Kidney tubule cell (primary cell): ENCODE data around the gene CBS.
"Not testable (repeated sequence)": the region's sequence is repeated elsewhere in the genome, so short reads cannot be mapped to it uniquely, and the experiment has no call there.

ENCODE experiments used
- DNase-seq: peaks from one replicate; pipeline ENCODE4 v3.0.0-alpha.2; 2018; ENCODE audit warnings: low spot score

CBS gene

GRCh38 chr21:43068065-43068464 is 7.6 kb downstream of the CBS start:
- not testable (repeated sequence) for DNase-seq

- DNase-seq: not testable (repeated sequence)
Measured at GRCh38 chr21:43066690-43067089, 8.9 kb downstream of the CBS start.

DNA sequence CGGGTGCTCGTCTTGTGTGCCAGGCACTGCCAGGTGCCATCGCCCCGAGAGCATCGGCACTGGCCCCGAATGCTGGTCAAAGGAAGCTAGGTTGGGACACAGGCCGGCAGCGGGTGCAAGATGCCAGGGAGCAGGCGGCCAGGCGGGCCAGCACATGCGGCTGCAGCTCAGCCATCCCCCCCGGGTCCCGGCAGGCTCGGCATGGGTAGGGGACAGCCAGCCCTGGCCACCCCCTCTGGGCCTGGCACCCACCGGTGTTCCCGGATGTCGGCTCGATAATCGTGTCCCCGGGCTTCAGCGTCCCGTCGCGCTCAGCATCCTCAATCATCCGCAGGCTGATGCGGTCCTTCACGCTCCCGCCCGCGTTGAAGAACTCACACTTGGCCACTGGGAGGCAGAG is 9.6 kb downstream of the CBS start:
- DNase-seq: not testable (repeated sequence)

DNA sequence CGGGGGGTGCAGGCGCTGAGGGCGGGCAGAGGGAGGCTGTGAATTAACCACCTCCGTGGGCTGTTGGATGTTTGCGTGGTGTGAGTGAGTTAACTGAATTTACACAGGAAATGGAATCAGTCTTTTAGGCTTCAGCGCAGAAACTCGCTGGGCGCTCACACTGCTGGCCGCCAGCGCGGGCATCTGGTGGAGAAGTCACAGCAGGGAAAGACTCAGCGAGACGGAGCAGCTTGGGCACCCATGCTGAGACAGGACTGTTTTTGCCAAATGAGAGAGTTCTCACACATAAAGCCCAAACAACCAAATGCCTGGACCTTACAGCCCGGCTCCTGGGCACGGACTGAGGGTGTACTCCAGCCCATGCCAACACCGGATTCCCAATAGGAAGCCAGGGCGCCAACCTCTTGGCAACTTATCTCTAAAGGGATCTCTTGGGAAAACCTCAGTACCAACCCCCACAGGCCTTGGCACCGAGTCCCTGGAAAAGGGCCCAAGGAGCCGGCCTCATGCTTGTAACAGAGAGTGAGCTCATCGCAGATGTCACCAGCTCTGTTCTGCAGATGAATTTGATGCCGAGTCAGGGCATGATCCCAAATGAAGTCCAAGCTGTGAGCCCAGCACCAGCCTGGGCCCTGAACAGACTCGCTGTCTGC is 11.2 kb downstream of the CBS start:
- DNase-seq: not testable (repeated sequence)

GRCh38 chr21:43062955-43063664 is 12.5 kb downstream of the CBS start:
- DNase-seq: not testable (repeated sequence)

- not testable (repeated sequence) for DNase-seq
Measured at GRCh38 chr21:43053112-43053511, 22.5 kb downstream of the CBS start.

DNA sequence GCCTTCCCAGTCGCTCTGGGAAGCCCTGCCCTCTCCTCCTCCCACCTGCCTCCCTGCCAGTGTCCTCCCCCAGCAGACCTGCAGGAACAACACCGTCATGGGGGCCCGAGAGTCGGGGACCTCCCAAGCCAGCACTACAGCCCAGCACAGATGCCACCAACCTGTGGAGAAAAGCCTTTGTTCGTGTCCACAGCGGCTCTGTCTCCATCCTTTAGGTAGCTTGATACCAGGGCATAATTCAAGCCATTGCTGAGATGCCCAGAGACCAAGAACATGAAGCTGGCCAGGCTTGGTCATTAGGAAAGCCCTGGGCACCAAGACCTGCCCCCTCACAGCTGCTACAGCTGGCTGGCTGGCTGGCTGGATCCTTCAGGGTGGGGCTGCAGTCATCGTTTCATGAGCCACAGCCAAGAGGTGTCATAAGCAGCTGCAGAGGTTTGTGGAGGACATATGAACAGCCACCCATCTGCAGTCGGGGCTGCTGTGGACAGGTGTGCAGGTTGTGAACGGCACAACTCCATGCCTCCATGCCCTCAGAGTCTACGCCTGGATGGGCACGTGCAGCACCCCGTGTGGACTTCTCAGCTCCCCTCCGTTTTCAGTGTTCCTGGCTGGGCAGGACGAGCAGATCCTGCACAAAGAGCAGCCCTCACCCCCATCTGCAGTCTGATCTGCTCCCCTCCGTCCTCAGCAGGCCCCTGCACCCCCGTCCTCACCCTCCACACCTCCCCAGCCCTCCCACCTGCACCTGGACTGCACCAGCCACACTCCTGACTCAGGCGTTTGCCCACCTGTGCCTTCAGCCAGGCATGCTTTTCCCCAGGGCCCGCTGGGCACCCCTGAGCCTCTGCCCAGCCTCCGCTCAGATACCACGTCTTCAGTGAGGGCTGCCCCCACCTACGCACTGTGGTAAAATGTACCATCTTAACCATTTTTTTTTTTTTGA is 29.5 kb downstream of the CBS start:
- not testable (repeated sequence) for DNase-seq

- not testable (repeated sequence) for DNase-seq
Measured at GRCh38 chr21:43045165-43045875, 30.3 kb downstream of the CBS start.

GRCh38 chr21:43044547-43044946 is 31.1 kb downstream of the CBS start:
- not testable (repeated sequence) for DNase-seq

DNA sequence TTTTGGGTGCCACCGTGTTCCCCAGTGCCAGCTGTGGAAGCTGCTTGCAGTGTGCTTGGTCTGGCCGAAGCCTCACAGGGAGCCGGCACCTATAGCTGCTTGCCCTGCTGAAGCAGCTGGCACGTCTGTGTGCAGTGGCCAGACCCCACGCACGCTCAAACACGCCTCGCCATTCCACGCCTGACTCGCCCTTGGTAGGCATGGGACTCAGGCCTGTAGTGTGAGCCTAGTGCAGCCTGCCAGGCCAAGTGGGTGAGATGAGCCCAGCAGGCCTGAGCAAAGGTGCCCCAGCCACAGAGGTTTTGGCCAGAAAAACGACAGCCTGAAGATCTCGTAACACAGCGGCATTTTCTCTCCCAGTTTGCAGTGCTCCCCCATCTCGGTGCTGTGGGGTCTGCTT is 32.3 kb downstream of the CBS start:
- not testable (repeated sequence) for DNase-seq

DNA sequence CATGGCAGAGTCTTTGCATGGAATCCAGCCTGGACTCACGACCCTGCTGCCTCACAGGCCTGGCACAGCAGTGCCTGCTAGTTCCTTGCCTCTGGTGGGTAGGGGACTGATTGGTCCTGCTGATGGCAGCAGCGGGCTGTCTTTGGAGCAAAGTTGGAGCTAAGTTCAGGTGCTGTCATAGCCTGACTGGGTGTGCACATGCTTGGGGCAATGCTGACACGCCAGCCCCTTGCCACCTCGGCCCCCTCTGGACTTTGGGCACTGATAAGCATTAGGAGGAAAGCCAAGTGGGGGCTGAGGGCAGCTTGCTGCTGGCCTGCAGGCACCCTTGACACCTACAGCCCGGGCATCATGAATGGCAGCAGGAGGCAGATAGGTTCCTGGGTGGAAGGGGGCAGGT is 33.5 kb downstream of the CBS start:
- DNase-seq: not testable (repeated sequence)

DNA sequence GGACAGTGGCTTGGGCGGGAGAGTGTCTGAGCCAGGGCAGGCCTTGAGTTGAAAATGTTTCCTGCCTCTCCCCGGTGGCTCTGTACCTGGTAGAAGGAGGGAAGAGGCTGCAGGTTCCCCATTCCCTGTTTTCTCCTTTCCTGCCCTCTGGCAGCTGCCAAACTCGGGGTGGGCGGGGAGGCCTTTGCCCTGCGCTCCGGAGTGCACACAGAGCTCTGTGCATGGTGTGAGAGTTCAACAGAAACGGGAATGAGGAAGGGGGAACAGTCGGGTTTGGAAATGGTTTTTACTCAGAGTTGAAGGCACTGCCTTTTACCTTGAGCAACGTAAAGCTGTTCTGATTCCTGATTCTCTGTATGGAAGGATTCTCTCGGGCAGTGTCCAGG is 37.0 kb downstream of the CBS start:
- not testable (repeated sequence) for DNase-seq

GRCh38 chr21:43037918-43038658 is 37.5 kb downstream of the CBS start:
- not testable (repeated sequence) for DNase-seq

GRCh38 chr21:43036889-43037288 is 38.7 kb downstream of the CBS start:
- not testable (repeated sequence) for DNase-seq

- DNase-seq: no peak
Measured at GRCh38 chr21:43034826-43035225, 40.8 kb downstream of the CBS start.

DNA sequence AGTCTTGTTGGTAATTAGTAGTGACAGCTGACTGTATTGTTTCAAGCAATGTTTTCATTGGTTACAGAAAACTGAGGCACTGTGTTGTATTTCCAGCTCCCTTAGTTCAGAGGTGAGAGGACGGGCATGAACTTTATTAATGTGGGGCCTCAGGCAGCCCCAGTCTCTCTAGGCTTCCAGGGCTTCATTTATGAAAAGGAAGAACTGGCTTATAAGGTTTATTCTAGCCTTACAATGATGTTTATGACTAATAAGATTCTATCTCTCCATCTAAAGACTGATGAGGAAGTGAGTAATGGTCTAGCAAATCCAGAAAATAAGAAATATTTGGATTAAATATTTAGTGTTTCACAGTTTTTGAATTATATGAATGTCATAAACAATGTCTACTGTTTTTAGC is 41.5 kb downstream of the CBS start:
- no peak for DNase-seq

- no peak for DNase-seq
Measured at GRCh38 chr21:43031121-43031619, 44.5 kb downstream of the CBS start.

- no peak for DNase-seq
Measured at GRCh38 chr21:43029785-43030184, 45.9 kb downstream of the CBS start.

DNA sequence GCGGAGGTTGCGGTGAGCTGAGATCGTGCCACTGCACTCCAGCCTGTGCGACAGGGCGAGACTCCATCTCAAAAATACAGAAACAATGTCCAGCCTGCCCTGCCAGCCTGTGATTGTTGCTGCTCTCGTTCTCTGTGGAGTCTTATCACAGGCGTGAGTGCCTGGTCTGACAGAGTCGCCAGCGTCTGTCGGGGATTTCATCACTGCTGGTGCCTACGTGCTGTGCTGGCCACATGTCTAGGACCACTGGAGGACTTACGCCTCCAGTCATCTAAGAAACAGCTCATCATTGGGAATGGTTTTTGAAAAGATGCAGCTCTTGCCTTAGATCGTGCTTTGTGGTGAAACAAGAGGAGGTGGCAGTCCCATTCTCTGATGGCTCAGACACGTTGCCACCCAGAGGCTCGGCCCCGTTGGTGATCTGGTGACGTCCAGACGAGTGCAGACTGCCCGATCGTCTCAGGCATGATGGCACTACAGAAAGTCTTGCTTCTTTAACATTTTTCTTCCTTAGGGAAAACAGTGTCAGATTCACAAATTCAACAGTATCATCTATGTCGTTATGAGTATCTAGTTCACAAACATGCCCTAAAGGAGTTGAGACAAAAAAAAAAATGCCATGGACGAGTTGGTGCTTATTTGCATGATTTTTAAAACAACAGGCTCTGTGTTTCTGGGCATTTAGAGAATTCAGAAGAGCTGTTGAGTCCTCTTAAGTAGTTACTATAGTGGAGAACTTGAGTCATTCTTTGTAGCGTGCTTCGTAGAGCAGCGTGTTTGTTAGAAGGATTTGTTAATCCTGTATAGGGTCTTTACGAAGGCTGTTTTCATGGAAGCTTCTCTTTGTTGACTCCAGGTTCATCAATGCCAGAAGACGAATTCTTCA is 47.5 kb downstream of the CBS start:
- DNase-seq: no peak

- DNase-seq: peak; percentile 90
Measured at GRCh38 chr21:43025636-43026180, 49.9 kb downstream of the CBS start.
